HCT116 (cell line): Measurements from ENCODE around the gene C10orf143. TPM values are rescaled to one million over a fixed set of nuclear protein-coding genes. Genes with fewer than 3 reads are reported as not detected.
"Not testable (repeated sequence)": the region's sequence is repeated elsewhere in the genome, so short reads cannot be mapped to it uniquely, and the experiment has no call there.

Source experiments
- ATAC-seq: fragments of 200-7000 bp; cut with Tn5 transposase; 2 replicates; pipeline ENCODE4 v1.9.1; 2020; ENCODE audit warnings: mild to moderate bottlenecking, moderate library complexity
- BruUV-seq: library from RNA; stranded (reverse); fragments of 400-500 nt; replicated peaks from 2 replicates; lab custom pipeline; 2021; lab: Mats Ljungman, UMichigan
- CTCF ChIA-PET: fragments of 300-600 bp; sonication (Branson Sonifier 250); formaldehyde crosslinking; loops from one replicate; lab custom pipeline; 2021; ENCODE audit warnings: antibody characterized with exemption; lab: Charles Lee
- POLR2A ChIA-PET: fragments of 300-600, 350-600 bp; sonication (Branson Sonifier 250); formaldehyde crosslinking; loops from one replicate; lab custom pipeline; 2021; ENCODE audit warnings: antibody characterized with exemption; lab: Charles Lee
- RAD21 ChIA-PET, 2 experiments: fragments of 300-600 bp; sonication (Branson Sonifier 250); formaldehyde crosslinking; loops; one replicate each; lab custom pipeline; 2023; ENCODE audit warnings: low total read pairs in 2 of 2; ENCODE audit not compliant: uncharacterized antibody in 2 of 2, unreplicated experiment in 2 of 2, low non-redundant PET in 1 of 2; lab: Charles Lee
- DNase-seq: peaks from one replicate; pipeline ENCODE4 v3.0.0-alpha.2; 2010; ENCODE audit warnings: low read depth, low spot score
- H2AFZ ChIP-seq: fragments of 200-600 bp; shearing (Covaris generic), sonication (generic); 2 replicates; pipeline ENCODE4 v1.6.1; 2017; ENCODE audit warnings: low read depth, mixed run types, mixed read lengths, antibody characterized with exemption, low read length; ENCODE audit not compliant: poor library complexity, severe bottlenecking
- H3K27ac ChIP-seq: 2 replicates; pipeline ENCODE4 v1.5.1; 2012; ENCODE audit warnings: low read depth, low read length
- H3K27me3 ChIP-seq: fragments of 200-600 bp; sonication (generic); 2 replicates; pipeline ENCODE4 v1.6.1; 2016; ENCODE audit warnings: mixed run types, low read length, mixed read lengths; ENCODE audit not compliant: insufficient read depth
- H3K36me3 ChIP-seq, 2 experiments: fragments of 200-500 bp in 1 of 2; fragments of 200-600 bp in 1 of 2; sonication (Bioruptor generic) in 1 of 2; sonication (generic) in 1 of 2; 2 replicates each; pipeline versions ENCODE4 v1.5.1 to v1.6.1; 2014 to 2016; ENCODE audit warnings: low read length in 2 of 2, inconsistent platforms in 1 of 2, mixed read lengths in 1 of 2, mixed run types in 1 of 2; ENCODE audit not compliant: insufficient read depth in 2 of 2, control insufficient read depth in 1 of 2
- H3K4me1 ChIP-seq, 2 experiments: fragments of 200-600 bp in 1 of 2; sonication (generic) in 1 of 2; 2 replicates each; pipeline versions ENCODE4 v1.5.1 to v1.6.1; 2012 to 2017; ENCODE audit warnings: low read length in 2 of 2, inconsistent platforms in 1 of 2, mild to moderate bottlenecking in 1 of 2, mixed read lengths in 1 of 2, mixed run types in 1 of 2, moderate library complexity in 1 of 2; ENCODE audit not compliant: insufficient read depth in 2 of 2, control insufficient read depth in 1 of 2
- H3K4me2 ChIP-seq: fragments of 200-600 bp; sonication (generic); 2 replicates; pipeline ENCODE4 v1.6.1; 2017; ENCODE audit warnings: mixed run types, low read length, mixed read lengths
- H3K4me3 ChIP-seq, 2 experiments: fragments of 200-600 bp in 1 of 2; sonication (generic) in 1 of 2; replicated peaks in 1 of 2; 2 replicates each; pipeline ENCODE4 v1.5.1; 2011 to 2016; ENCODE audit warnings: low read length in 2 of 2, control low read depth in 1 of 2, low read depth in 1 of 2, mild to moderate bottlenecking in 1 of 2, mixed read lengths in 1 of 2, mixed run types in 1 of 2
- H3K79me2 ChIP-seq: fragments of 200-600 bp; sonication (generic); 2 replicates; pipeline ENCODE4 v1.6.1; 2017; ENCODE audit warnings: mild to moderate bottlenecking, mixed run types, low read length, moderate library complexity, mixed read lengths; ENCODE audit not compliant: insufficient read depth
- H3K9ac ChIP-seq: fragments of 200-600 bp; sonication (generic); 2 replicates; pipeline ENCODE4 v1.6.1; 2016; ENCODE audit warnings: low read length, mixed read lengths
- H3K9me2 ChIP-seq: fragments of 200-600 bp; sonication (generic), shearing (Covaris generic); 2 replicates; pipeline ENCODE4 v1.6.1; 2017; ENCODE audit warnings: mixed run types, mild to moderate bottlenecking, moderate library complexity; ENCODE audit not compliant: insufficient read depth
- H3K9me3 ChIP-seq, 2 experiments: fragments of 200-500 bp in 1 of 2; fragments of 200-600 bp in 1 of 2; sonication (Bioruptor generic) in 1 of 2; sonication (generic) in 1 of 2; 2 replicates each; pipeline ENCODE4 v1.6.1; 2014 to 2017; ENCODE audit warnings: low read length in 2 of 2, mixed read lengths in 2 of 2, inconsistent platforms in 1 of 2, low read depth in 1 of 2, mild to moderate bottlenecking in 1 of 2, mixed run types in 1 of 2, moderate library complexity in 1 of 2; ENCODE audit not compliant: control insufficient read depth in 1 of 2, insufficient read depth in 1 of 2
- H4K20me1 ChIP-seq: fragments of 200-600 bp; sonication (generic), shearing (Covaris generic); 2 replicates; pipeline ENCODE4 v1.6.1; 2017; ENCODE audit warnings: mixed run types, mild to moderate bottlenecking, moderate library complexity; ENCODE audit not compliant: insufficient read depth
- CTCF ChIP-seq, 3 experiments: fragments of 200-600 bp in 1 of 3; sonication (generic) in 1 of 3; IDR thresholded peaks in 2 of 3; conservative IDR thresholded peaks in 1 of 3; 2 replicates each; pipeline ENCODE4 v1.5.1; 2012 to 2017; ENCODE audit warnings: low read depth in 2 of 3, low read length in 2 of 3, antibody characterized with exemption in 1 of 3, borderline replicate concordance in 1 of 3, control low read depth in 1 of 3, mild to moderate bottlenecking in 1 of 3, mixed read lengths in 1 of 3, mixed run types in 1 of 3, moderate library complexity in 1 of 3; ENCODE audit not compliant: insufficient read depth in 1 of 3
- EZH2 ChIP-seq: fragments of 200-600 bp; sonication (generic); IDR thresholded peaks from 2 replicates; pipeline ENCODE4 v1.6.1; 2017; ENCODE audit warnings: antibody characterized with exemption, mixed run types
- EZH2phosphoT487 ChIP-seq: fragments of 200-600 bp; IDR thresholded peaks from 2 replicates; pipeline ENCODE4 v1.6.1; 2018; ENCODE audit warnings: antibody characterized with exemption, borderline replicate concordance
- FOSL1 ChIP-seq: IDR thresholded peaks from 2 replicates; pipeline ENCODE4 v1.6.1; 2012; ENCODE audit warnings: low read depth
- TCF7L2 ChIP-seq: IDR thresholded peaks from 2 replicates; pipeline ENCODE4 v1.7.0; 2011; ENCODE audit warnings: borderline replicate concordance, inconsistent platforms; ENCODE audit not compliant: insufficient read depth, insufficient read length; ENCODE audit errors: extremely low read depth
- ZBTB33 ChIP-seq: IDR thresholded peaks from 2 replicates; pipeline ENCODE4 v1.6.1; 2011; ENCODE audit warnings: mild to moderate bottlenecking, low read length, moderate library complexity; ENCODE audit not compliant: insufficient replicate concordance; ENCODE audit errors: extremely low read depth
- intact Hi-C: fragments of 100-400 bp; cut with micrococcal nuclease; formaldehyde crosslinking; loops from 2 replicates; pipeline ENCODE4 v1.10.0; 2022
- total RNA-seq: library from RNA; stranded (reverse); gene quantifications from one replicate; pipeline ENCODE4 v1.2.1, GENCODE V29; 2021; ENCODE audit not compliant: unreplicated experiment

The C10orf143 gene
- total RNA-seq, 1 experiment from 2014 or later: 0.66 TPM

DNA sequence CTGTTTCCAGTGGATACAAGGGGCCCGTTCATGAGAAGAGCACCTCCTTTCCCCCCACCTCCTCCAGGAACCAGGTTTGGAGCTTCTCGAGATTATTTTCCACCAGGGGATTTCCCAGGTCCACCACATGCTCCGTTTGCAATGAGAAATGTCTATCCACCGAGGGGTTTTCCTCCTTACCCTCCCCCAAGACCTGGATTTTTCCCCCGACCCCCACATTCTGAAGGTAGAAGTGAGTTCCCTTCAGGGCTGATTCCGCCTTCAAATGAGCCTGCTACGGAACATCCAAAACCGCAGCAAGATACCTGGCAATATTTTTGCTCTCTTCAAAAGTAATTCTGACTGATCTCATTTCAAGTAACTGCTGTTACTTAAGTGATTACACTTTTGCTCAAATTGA, 2.5 kb downstream of the C10orf143 start:
- H3K9ac ChIP-seq, H3K9me2 ChIP-seq, POLR2A ChIA-PET, H3K4me3 ChIP-seq, DNase-seq, H4K20me1 ChIP-seq, H3K27ac ChIP-seq, H3K9me3 ChIP-seq, intact Hi-C loops, CTCF ChIA-PET, ATAC-seq, H2AFZ ChIP-seq, H3K36me3 ChIP-seq, H3K27me3 ChIP-seq, RAD21 ChIA-PET, BruUV-seq, H3K79me2 ChIP-seq, H3K4me2 ChIP-seq: not testable (repeated sequence)
- H3K4me1 ChIP-seq: peaks cover 5 to 18% of the 10 kb centered on the region in 2 experiments

DNA sequence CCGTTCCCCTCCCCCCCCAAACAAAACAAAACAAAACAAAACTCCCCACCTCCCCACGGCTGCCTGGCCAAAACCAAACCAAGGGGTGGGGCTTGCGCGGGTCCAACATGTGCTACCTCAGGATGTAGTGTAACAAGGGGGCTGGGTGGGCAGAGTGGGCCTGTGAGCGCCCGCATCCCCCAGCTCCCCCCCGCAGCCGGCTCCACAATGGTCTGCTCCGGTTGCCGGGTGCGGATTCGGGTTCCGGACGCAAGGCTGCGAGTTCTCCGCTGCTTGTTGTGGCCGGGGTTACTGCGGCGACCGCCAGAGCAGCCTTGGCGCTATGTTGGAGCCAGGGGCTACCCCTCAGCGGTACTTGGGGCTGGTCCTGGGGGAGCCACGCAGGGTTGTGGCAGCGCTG, 4.9 kb downstream of the C10orf143 start:
- RAD21 ChIA-PET: no interaction called here
- H3K9me2 ChIP-seq: no peaks in the 10 kb centered on the region
- peaks cover 0 to 11% of the 10 kb centered on the region in 2 experiments; a peak in 2 of 4 replicates for H3K4me1 ChIP-seq
- no peaks in the 10 kb centered on the region for H3K27me3 ChIP-seq
- H4K20me1 ChIP-seq: no peaks in the 10 kb centered on the region
- no peak for ATAC-seq
- intact Hi-C loops: no loop called here
- no peak overlapping the region for H3K9ac ChIP-seq
- H3K4me2 ChIP-seq: no peak overlapping the region
- TF ChIP-seq FOSL1 (no peak), ZBTB33 (no peak), EZH2phosphoT487 (no peak), CTCF (IDR thresholded peaks at IDR 0.05 in 2 of 3, conservative IDR thresholded peaks at IDR 0.05 in 1 of 3; ENCODE audit: borderline replicate concordance in 1 of 3, insufficient read depth in 1 of 3, low read depth in 2 of 3, low read length in 2 of 3) (no peak), EZH2 (no peak), TCF7L2 (no peak)
- TF ChIP-seq, all 23 proteins: peak for 0
- CTCF ChIA-PET: no interaction called here
- H3K36me3 ChIP-seq: no peaks in the 10 kb centered on the region
- POLR2A ChIA-PET: no interaction called here
- DNase-seq: no peak
- no TSS peak for BruUV-seq
- no peaks in the 10 kb centered on the region for H3K79me2 ChIP-seq
- H3K4me3 ChIP-seq: no peak overlapping the region
- H3K9me3 ChIP-seq: no peaks in the 10 kb centered on the region
- no peak overlapping the region for H2AFZ ChIP-seq
- no peak overlapping the region for H3K27ac ChIP-seq
